OCI-LY3 (cell line): ENCODE data around the gene CD79A.

Experiments
- H2AFZ ChIP-seq: fragments of 200-600, 300-600 bp; shearing (Covaris generic); 2 replicates; pipeline ENCODE4 v1.6.0; 2014; ENCODE audit warnings: antibody characterized with exemption, low read depth, low read length
- H3K27ac ChIP-seq: fragments of 200-600, 300-600 bp; sonication (generic); 2 replicates; pipeline ENCODE4 v1.5.1; 2014; ENCODE audit warnings: mild to moderate bottlenecking, low read length, moderate library complexity, mixed read lengths
- H3K27me3 ChIP-seq: fragments of 200-600, 300-600 bp; sonication (generic); 2 replicates; pipeline ENCODE4 v1.6.1; 2014; ENCODE audit warnings: low read depth, low read length, mixed read lengths
- H3K36me3 ChIP-seq: fragments of 200-600, 300-600 bp; sonication (generic); replicated peaks from 2 replicates; pipeline ENCODE3; 2014; ENCODE audit warnings: low read depth, low read length, mixed read lengths
- H3K4me1 ChIP-seq: fragments of 300-600, 200-600 bp; sonication (generic); 2 replicates; pipeline ENCODE4 v1.6.1; 2014; ENCODE audit warnings: low read length, mixed read lengths
- H3K4me2 ChIP-seq: fragments of 200-600, 300-600 bp; sonication (generic); 2 replicates; pipeline ENCODE4 v1.6.1; 2014; ENCODE audit warnings: low read length, mixed read lengths
- H3K4me3 ChIP-seq: fragments of 300-600, 200-600 bp; sonication (generic); 2 replicates; pipeline ENCODE4 v1.5.1; 2014; ENCODE audit warnings: antibody characterized with exemption, mild to moderate bottlenecking, low read length, moderate library complexity
- H3K79me2 ChIP-seq: fragments of 300-600, 200-600 bp; shearing (Covaris generic); 2 replicates; pipeline ENCODE4 v1.6.1; 2014; ENCODE audit warnings: mild to moderate bottlenecking, low read length, mixed read lengths
- H3K9ac ChIP-seq: fragments of 300-600, 200-600 bp; shearing (Covaris generic); 2 replicates; pipeline ENCODE4 v1.6.0; 2014; ENCODE audit warnings: mild to moderate bottlenecking, low read length, moderate library complexity
- H3K9me3 ChIP-seq: fragments of 200-600, 300-600 bp; shearing (Covaris generic); 2 replicates; pipeline ENCODE4 v1.6.1; 2014; ENCODE audit warnings: low read length, mixed read lengths; ENCODE audit not compliant: insufficient read depth
- H4K20me1 ChIP-seq: fragments of 200-600, 300-600 bp; sonication (generic); 2 replicates; pipeline ENCODE4 v1.6.1; 2016; ENCODE audit warnings: low read length, mixed read lengths; ENCODE audit not compliant: insufficient read depth
- EZH2phosphoT487 ChIP-seq: fragments of 200-600 bp; shearing (Covaris generic); IDR thresholded peaks from 2 replicates; pipeline ENCODE4 v1.6.1; 2018; ENCODE audit warnings: antibody characterized with exemption, mixed run types, low read depth
- TF ChIP-seq, protein P1 (sequence below): fragments of 200-600, 300-600 bp; sonication (generic); IDR thresholded peaks from 2 replicates; pipeline ENCODE4 v1.5.1; 2014; ENCODE audit warnings: antibody characterized with exemption, low read length, low read depth

The CD79A gene

DNA sequence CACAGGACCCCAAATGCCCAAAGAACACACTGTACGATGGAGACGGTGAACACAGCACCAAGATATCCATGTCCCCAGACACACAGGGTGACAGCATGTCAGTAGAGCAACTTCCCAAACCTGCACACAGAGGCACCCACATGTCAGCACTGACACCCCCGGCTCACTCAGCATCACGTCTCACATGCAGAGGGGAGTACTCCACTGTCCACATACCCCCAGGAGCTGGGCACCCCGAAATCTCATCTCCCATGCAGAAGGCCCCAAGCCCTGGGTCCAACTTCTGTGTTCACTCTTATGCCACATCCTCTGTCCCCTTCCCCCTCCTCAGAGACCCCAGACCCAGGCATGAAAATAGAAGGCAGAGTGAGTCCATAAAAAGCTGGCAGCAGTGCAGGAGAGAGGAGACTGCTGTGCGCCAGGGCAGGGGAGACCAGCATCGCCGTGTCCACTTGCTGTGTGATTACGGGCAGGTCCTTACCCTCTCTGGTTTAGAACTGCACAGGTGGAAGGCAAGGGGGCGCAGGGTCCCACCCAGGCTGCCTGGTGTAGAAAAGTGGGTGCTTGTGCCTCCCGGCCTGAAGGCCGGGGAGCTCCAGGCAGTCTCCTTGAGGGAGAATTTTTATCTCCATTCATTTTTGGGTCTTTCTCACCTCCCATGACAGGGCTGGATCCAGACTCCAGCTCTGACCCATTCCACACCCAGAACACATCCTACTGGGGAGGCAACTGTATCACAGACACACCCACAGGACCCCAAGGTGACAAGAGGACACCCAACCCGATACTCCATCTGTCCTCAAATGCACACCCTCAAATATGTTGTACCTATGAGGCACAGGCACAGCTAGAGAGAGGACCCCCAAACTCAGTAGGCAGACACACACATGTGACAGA, 34.2 kb downstream of the CD79A start:
- H3K9ac ChIP-seq = no peak overlapping the region
- H3K4me3 ChIP-seq = no peak overlapping the region
- H3K36me3 ChIP-seq = peaks cover 2% of the 10 kb centered on the region
- TF ChIP-seq EZH2phosphoT487 = no peak
- TF ChIP-seq, protein P1, sequence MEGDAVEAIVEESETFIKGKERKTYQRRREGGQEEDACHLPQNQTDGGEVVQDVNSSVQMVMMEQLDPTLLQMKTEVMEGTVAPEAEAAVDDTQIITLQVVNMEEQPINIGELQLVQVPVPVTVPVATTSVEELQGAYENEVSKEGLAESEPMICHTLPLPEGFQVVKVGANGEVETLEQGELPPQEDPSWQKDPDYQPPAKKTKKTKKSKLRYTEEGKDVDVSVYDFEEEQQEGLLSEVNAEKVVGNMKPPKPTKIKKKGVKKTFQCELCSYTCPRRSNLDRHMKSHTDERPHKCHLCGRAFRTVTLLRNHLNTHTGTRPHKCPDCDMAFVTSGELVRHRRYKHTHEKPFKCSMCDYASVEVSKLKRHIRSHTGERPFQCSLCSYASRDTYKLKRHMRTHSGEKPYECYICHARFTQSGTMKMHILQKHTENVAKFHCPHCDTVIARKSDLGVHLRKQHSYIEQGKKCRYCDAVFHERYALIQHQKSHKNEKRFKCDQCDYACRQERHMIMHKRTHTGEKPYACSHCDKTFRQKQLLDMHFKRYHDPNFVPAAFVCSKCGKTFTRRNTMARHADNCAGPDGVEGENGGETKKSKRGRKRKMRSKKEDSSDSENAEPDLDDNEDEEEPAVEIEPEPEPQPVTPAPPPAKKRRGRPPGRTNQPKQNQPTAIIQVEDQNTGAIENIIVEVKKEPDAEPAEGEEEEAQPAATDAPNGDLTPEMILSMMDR = no peak
- no peak overlapping the region for H3K27ac ChIP-seq
- H3K9me3 ChIP-seq = no peaks in the 10 kb centered on the region
- no peaks in the 10 kb centered on the region for H3K79me2 ChIP-seq
- H4K20me1 ChIP-seq = no peaks in the 10 kb centered on the region
- no peak overlapping the region for H2AFZ ChIP-seq
- no peaks in the 10 kb centered on the region for H3K27me3 ChIP-seq
- no peaks in the 10 kb centered on the region for H3K4me1 ChIP-seq
- no peak overlapping the region for H3K4me2 ChIP-seq

DNA sequence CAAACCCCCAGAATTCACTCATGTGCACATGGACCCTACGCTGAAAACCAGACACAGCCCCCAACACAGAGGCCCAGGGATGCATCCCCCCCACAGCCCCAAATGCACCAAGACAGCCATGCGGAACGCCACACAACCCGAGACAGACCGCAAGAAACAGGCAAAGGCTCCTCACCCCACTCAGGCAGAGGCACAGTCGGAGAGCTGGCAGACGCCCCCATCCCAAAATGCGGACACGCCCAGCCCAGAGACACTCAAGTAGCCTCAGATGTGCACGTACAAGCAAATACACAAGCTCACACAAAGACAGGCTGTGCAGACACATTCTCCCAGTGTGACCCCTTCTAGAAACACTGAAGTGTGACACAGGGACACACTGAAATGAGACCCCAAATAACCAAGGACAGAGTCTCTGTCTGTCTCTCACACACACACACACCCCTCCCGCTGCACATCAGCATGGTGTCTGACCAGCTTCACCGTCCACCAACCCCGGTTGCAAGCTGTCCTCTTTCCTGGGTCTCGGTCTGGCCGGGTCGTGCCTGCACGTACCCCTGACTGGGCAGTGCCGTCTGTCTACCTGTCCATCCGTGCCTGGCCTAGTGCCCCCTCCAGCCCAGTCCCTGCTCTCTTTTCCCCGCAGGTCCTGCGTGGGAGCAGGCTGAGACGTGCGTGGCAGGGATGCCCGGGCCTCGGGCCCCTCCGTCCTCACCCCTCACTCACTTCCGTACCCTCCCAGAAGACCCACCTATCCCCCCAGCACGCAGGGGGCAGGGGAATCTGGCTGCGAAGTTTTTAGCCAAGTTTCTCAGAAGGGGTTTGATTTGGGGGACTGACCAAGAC, 35.0 kb downstream of the CD79A start:
- Histone ChIP-seq H2AFZ (no peak overlapping the region), H4K20me1 (no peaks in the 10 kb centered on the region), H3K36me3 (no peaks in the 10 kb centered on the region), H3K9ac (no peak overlapping the region), H3K27me3 (no peaks in the 10 kb centered on the region), H3K9me3 (no peaks in the 10 kb centered on the region), H3K4me3 (no peak overlapping the region), H3K4me2 (no peak overlapping the region), H3K27ac (no peak overlapping the region), H3K4me1 (no peaks in the 10 kb centered on the region), H3K79me2 (no peaks in the 10 kb centered on the region)
- TF ChIP-seq EZH2phosphoT487 = no peak
- TF ChIP-seq, protein P1 = no peak

DNA sequence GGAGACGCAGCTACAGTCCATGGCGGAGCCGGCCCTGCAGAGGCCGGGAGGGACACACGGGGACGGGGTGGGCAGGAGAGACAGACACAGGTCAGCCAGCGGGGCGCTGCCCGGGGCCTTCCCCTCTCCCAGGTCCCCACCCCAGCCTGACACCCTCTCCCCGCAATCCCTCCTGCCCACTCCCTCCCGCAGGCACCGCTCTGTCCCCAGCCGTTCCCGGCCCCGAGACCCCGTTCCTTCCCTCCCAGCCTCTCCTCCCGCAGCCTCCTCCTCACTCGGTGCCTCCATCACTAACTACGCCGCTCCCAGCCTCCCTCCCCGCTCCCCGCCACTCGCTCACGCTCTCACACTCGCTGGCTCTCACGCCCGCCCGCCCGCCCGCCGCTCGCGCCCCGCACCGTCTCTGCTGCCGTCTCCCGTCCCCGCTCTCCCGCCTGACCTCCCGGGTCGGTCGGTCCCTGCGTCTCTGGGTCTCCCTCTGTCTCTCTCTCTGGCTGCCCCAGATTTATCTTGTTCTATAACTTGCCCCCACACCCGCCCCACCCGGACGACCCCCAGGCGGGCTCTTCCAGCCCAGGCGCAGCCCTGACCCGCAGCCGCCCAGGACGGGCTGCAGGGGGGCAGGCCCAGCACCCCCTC, 35.9 kb downstream of the CD79A start:
- Histone ChIP-seq H3K4me3 (no peak overlapping the region), H3K36me3 (no peaks in the 10 kb centered on the region), H3K27me3 (no peaks in the 10 kb centered on the region), H3K9me3 (no peaks in the 10 kb centered on the region), H4K20me1 (no peaks in the 10 kb centered on the region), H3K4me1 (no peaks in the 10 kb centered on the region), H3K9ac (no peak overlapping the region), H3K27ac (no peak overlapping the region), H3K4me2 (no peak overlapping the region), H3K79me2 (no peaks in the 10 kb centered on the region), H2AFZ (no peak overlapping the region)
- no peak for TF ChIP-seq EZH2phosphoT487
- TF ChIP-seq, protein P1 = no peak
